Mucosa of stomach (tissue), 1 donor: ENCODE data around the gene MAP3K9.

Experiments used
- H3K27me3 ChIP-seq: one replicate; pipeline ENCODE4 v1.7.0; 2013; ENCODE audit warnings: mild to moderate bottlenecking, low read length; ENCODE audit not compliant: control insufficient read depth, insufficient read depth
- H3K36me3 ChIP-seq: one replicate; pipeline ENCODE4 v1.7.0; 2013; ENCODE audit warnings: low read length; ENCODE audit not compliant: control insufficient read depth, insufficient read depth
- H3K4me1 ChIP-seq: one replicate; pipeline ENCODE4 v1.7.0; 2013; ENCODE audit warnings: mild to moderate bottlenecking, low read length; ENCODE audit not compliant: control insufficient read depth, insufficient read depth
- H3K4me3 ChIP-seq: one replicate; pipeline ENCODE4 v1.7.0; 2013; ENCODE audit warnings: low read length
- H3K9ac ChIP-seq: one replicate; pipeline ENCODE4 v1.7.0; 2013; ENCODE audit warnings: mild to moderate bottlenecking, low read length, moderate library complexity
- H3K9me3 ChIP-seq: one replicate; pipeline ENCODE4 v1.7.0; 2013; ENCODE audit warnings: mild to moderate bottlenecking, low read length, moderate library complexity; ENCODE audit not compliant: control insufficient read depth
- donor health status: Pancreatic carcinoma.

The MAP3K9 gene

DNA sequence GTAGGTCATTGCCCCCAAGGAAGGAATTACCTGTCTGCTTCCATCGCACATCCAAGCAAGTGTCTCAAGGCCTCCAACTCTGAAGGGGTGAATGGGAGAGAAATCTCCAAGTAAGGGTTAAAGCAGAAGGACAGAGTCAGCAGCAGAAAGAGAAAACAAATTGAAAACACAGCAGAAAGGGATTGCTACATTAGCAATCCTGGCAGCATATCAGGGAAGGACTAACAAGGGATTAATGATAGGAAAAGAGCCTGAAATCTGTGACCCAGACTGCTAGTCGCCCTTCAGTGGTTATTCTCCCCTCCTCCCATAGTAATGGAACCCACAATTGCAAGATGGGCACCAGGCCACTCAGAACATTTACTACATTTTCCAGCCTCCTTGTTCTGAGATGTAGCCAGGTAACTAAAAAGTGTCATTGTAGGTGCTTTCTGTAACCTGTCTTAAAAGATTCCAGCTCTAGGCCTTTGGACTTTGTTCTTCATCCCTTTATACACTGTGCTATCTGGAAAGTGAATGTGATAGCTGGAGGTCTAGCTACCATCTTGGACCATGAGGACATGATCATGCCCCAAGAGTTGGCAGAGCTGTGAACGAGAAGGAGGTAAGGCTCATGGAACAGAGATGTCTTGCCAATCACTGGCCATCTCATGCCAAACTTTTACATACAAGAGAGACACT lies 36.0 kb downstream of the MAP3K9 start:
- no peaks in the 10 kb centered on the region for H3K36me3 ChIP-seq
- no peak overlapping the region for H3K4me3 ChIP-seq
- no peaks in the 10 kb centered on the region for H3K4me1 ChIP-seq
- H3K9me3 ChIP-seq: no peaks in the 10 kb centered on the region
- H3K27me3 ChIP-seq: no peaks in the 10 kb centered on the region
- H3K9ac ChIP-seq: no peak overlapping the region

- no peak overlapping the region for H3K4me3 ChIP-seq
- no peaks in the 10 kb centered on the region for H3K9me3 ChIP-seq
- H3K36me3 ChIP-seq: no peaks in the 10 kb centered on the region
- no peak overlapping the region for H3K9ac ChIP-seq
- H3K4me1 ChIP-seq: no peaks in the 10 kb centered on the region
- no peaks in the 10 kb centered on the region for H3K27me3 ChIP-seq
Observed at GRCh38 chr14:70771781-70772212, 37.5 kb downstream of the MAP3K9 start.

DNA sequence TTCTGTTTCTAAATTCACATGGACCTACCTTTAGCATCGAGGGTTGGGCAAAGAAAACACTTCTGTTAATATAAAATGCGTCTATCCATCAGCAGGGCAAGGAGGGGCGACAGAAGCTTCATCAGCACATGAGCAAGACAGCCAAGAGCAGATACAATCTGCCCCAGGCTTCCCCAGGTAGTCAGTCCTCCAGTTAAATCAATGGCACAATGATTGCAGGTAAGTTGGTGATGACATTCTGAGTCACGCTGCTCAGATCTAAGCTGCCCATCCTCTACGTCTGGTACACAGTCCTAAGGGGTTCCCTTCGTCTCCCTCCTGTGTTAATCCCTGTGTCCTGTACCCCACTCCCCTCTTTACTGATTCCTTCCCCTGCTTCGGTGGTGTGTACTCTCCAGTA lies 38.8 kb downstream of the MAP3K9 start:
- no peak overlapping the region for H3K9ac ChIP-seq
- H3K4me1 ChIP-seq: no peaks in the 10 kb centered on the region
- H3K27me3 ChIP-seq: no peaks in the 10 kb centered on the region
- H3K9me3 ChIP-seq: no peaks in the 10 kb centered on the region
- H3K4me3 ChIP-seq: no peak overlapping the region
- no peaks in the 10 kb centered on the region for H3K36me3 ChIP-seq

- Histone ChIP-seq H3K4me1 (no peaks in the 10 kb centered on the region), H3K27me3 (no peaks in the 10 kb centered on the region), H3K4me3 (no peak overlapping the region), H3K9me3 (no peaks in the 10 kb centered on the region), H3K36me3 (no peaks in the 10 kb centered on the region), H3K9ac (no peak overlapping the region)
Observed at GRCh38 chr14:70759398-70759797, 49.9 kb downstream of the MAP3K9 start.

DNA sequence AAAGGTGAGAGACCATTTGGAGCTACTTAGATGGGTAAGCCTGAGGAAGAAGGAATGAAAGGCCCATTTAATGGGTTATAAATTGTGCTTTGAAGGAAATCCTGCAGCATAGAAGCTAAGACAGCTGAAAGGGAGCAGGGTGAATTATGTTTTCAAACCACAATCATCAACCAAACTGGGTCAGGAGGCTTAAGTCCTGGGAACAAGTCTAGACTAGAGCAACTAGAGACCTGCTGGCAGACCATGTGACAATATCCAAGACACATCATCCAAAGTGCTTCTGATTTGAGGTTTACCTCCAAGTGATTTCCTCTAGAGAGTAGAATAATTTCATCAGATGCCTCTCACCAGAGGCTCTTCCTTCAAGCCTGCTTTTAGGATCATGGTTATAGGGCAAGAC lies 53.7 kb downstream of the MAP3K9 start:
- H3K9me3 ChIP-seq: no peaks in the 10 kb centered on the region
- no peaks in the 10 kb centered on the region for H3K36me3 ChIP-seq

DNA sequence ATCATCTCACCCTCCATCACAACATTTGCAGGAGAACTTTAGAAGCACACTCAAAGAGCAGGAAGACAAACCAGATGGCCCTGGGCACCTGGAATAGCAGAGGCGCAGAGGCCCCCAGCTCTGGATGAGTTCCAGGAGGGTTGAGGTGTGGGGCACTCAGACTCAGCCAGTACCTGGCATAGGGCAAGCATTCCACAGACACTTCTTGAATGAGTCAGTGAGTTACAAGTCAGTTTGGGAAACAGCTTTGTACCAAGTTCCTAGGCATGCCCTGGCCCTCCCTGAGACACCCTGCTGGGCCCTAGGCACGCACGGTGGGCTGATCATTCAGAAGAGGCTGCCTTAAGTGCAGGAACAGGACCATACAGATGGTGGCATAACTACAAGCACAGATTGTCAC lies 54.3 kb downstream of the MAP3K9 start:
- Histone ChIP-seq H3K9me3 (no peaks in the 10 kb centered on the region), H3K9ac (no peak overlapping the region), H3K27me3 (no peaks in the 10 kb centered on the region), H3K4me1 (peaks cover 12% of the 10 kb centered on the region), H3K36me3 (no peaks in the 10 kb centered on the region), H3K4me3 (no peak overlapping the region)

More for the DNA sequence above, 53.7 kb downstream of the MAP3K9 start:
- Histone ChIP-seq H3K4me3 (no peak overlapping the region), H3K4me1 (peaks cover 12% of the 10 kb centered on the region), H3K9ac (no peak overlapping the region), H3K27me3 (no peaks in the 10 kb centered on the region)

DNA sequence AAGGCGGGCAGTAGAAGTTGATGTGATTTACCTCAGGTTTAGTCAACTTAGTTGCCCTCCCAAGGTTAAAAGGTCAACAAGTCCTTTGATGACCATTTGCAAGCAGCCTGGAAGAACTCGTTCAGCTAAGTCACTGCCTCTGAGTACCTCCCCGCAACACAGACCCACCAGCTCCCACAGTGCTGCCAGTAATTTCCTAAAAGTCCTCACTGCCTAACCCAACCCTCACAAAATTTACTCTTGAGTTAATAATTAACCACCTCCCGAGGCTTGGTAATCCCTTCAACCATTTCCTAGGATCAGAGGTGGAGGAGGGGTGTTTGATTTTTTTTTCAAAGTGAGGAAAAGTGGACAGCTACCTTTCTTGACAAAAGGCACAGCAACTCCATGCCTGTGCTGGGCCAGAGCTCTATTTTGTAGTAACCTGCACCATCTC lies 55.8 kb downstream of the MAP3K9 start:
- Histone ChIP-seq H3K36me3 (no peaks in the 10 kb centered on the region), H3K9ac (peak overlapping the region; percentile 29), H3K4me3 (no peak overlapping the region), H3K9me3 (no peaks in the 10 kb centered on the region), H3K4me1 (peaks cover 12% of the 10 kb centered on the region), H3K27me3 (no peaks in the 10 kb centered on the region)

GRCh38 chr14:70748422-70748821 lies 60.9 kb downstream of the MAP3K9 start:
- Histone ChIP-seq H3K4me1 (peaks cover 6% of the 10 kb centered on the region), H3K27me3 (no peaks in the 10 kb centered on the region), H3K9me3 (no peaks in the 10 kb centered on the region), H3K36me3 (no peaks in the 10 kb centered on the region), H3K4me3 (no peak overlapping the region), H3K9ac (no peak overlapping the region)

DNA sequence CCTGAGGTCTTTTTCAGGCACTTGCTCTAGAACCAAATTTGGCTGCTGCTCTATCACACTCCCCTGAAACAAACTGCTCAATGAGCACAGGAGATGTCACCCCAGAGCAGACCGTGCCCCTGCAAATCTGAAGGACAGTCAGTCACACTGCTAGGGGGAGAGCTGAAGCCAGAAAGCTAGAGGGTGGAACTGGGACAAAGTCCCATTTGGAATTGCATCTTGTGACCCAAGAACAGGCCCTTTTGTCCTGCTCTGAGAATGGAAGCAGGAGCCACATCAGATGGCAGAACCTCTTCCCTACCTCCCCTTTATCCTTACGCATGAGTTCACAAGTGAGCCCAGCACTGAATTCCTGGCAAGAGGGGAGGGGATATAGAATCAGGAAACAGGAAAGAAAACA lies 64.7 kb downstream of the MAP3K9 start:
- H3K27me3 ChIP-seq: no peaks in the 10 kb centered on the region
- H3K9me3 ChIP-seq: no peaks in the 10 kb centered on the region
- no peaks in the 10 kb centered on the region for H3K36me3 ChIP-seq
- no peak overlapping the region for H3K9ac ChIP-seq
- no peak overlapping the region for H3K4me3 ChIP-seq
- H3K4me1 ChIP-seq: no peaks in the 10 kb centered on the region

GRCh38 chr14:70742316-70742715 lies 67.0 kb downstream of the MAP3K9 start:
- H3K9me3 ChIP-seq: no peaks in the 10 kb centered on the region
- H3K36me3 ChIP-seq: no peaks in the 10 kb centered on the region
- no peak overlapping the region for H3K4me3 ChIP-seq
- H3K4me1 ChIP-seq: no peaks in the 10 kb centered on the region
- H3K9ac ChIP-seq: no peak overlapping the region
- no peaks in the 10 kb centered on the region for H3K27me3 ChIP-seq

GRCh38 chr14:70741482-70741881 lies 67.8 kb downstream of the MAP3K9 start:
- H3K4me1 ChIP-seq: no peaks in the 10 kb centered on the region
- H3K9ac ChIP-seq: no peak overlapping the region

GRCh38 chr14:70735043-70735442 lies 74.3 kb downstream of the MAP3K9 start:
- H3K4me3 ChIP-seq: no peak overlapping the region
- no peaks in the 10 kb centered on the region for H3K4me1 ChIP-seq
- no peaks in the 10 kb centered on the region for H3K27me3 ChIP-seq
- no peaks in the 10 kb centered on the region for H3K36me3 ChIP-seq
- H3K9ac ChIP-seq: no peak overlapping the region
- no peaks in the 10 kb centered on the region for H3K9me3 ChIP-seq

More at GRCh38 chr14:70741482-70741881, 67.8 kb downstream of the MAP3K9 start:
- Histone ChIP-seq H3K4me3 (no peak overlapping the region), H3K27me3 (no peaks in the 10 kb centered on the region), H3K36me3 (no peaks in the 10 kb centered on the region), H3K9me3 (no peaks in the 10 kb centered on the region)
